IMR-90 (cell line): ENCODE data around the gene DAAM1.

Experiments used
- CEBPB ChIP-seq: IDR thresholded peaks from 2 replicates; pipeline ENCODE4 v1.6.1; 2012; ENCODE audit warnings: low read depth, low read length, improper control_type of control experiment
- CTCF ChIP-seq: conservative IDR thresholded peaks from 2 replicates; pipeline ENCODE4 v1.5.1; 2012; ENCODE audit warnings: mild to moderate bottlenecking, low read depth, low read length, improper control_type of control experiment
- POLR2A ChIP-seq: IDR thresholded peaks from 2 replicates; pipeline ENCODE4 v1.6.1; 2012; ENCODE audit warnings: mild to moderate bottlenecking, low read depth, low read length

- no peak for TF ChIP-seq POLR2A
- TF ChIP-seq CTCF = no peak
- TF ChIP-seq CEBPB = no peak
Measured at GRCh38 chr14:59331217-59331616, 142.8 kb downstream of the DAAM1 start.
